Occipital lobe (tissue), 2 donors: ENCODE data around the gene FLRT1. TPM values are rescaled to one million over a fixed set of nuclear protein-coding genes. Genes with fewer than 3 reads are reported as not detected.
A peak's percentile ranks its signal among the peaks of the same experiment; 100 is the strongest.

Experiments
- DNase-seq: peaks from one replicate; lab custom pipeline; 2025; lab: John Stamatoyannopoulos, UW
- total RNA-seq: library from RNA; depleted of rRNA; stranded (reverse); fragments of >200 nt; gene quantifications from one replicate; pipeline ENCODE4 v1.2.3, GENCODE V29; 2014

The FLRT1 gene
- total RNA-seq, 1 donor from 2014 or later, result 5.0 TPM

GRCh38 chr11:64025205-64025604 lies 10.5 kb upstream of the FLRT1 start:
- no peak for DNase-seq

GRCh38 chr11:64026575-64027205 lies 9.0 kb upstream of the FLRT1 start:
- no peak for DNase-seq

- no peak for DNase-seq
Measured at GRCh38 chr11:64027651-64028397, 7.9 kb upstream of the FLRT1 start.

- no peak for DNase-seq
Measured at GRCh38 chr11:64028398-64029115, 7.2 kb upstream of the FLRT1 start.

GRCh38 chr11:64029773-64030172 lies 6.0 kb upstream of the FLRT1 start:
- DNase-seq, result no peak

GRCh38 chr11:64031001-64031400 lies 4.7 kb upstream of the FLRT1 start:
- no peak for DNase-seq

GRCh38 chr11:64032050-64032449 lies 3.7 kb upstream of the FLRT1 start:
- no peak for DNase-seq

- DNase-seq, result no peak
Measured at GRCh38 chr11:64034411-64034811, 1.3 kb upstream of the FLRT1 start.

GRCh38 chr11:64035081-64035524 lies 628 bp upstream of the FLRT1 start:
- DNase-seq, result no peak

GRCh38 chr11:64036087-64037026 lies 626 bp downstream of the FLRT1 start:
- DNase-seq, result peak; percentile 39

- DNase-seq, result peak; percentile 33
Measured at GRCh38 chr11:64037027-64037634, 1.4 kb downstream of the FLRT1 start.

- DNase-seq, result no peak
Measured at GRCh38 chr11:64038500-64038899, 2.8 kb downstream of the FLRT1 start.

GRCh38 chr11:64039012-64039665 lies 3.4 kb downstream of the FLRT1 start:
- no peak for DNase-seq

GRCh38 chr11:64040684-64041322 lies 5.1 kb downstream of the FLRT1 start:
- no peak for DNase-seq

GRCh38 chr11:64041846-64042245 lies 6.1 kb downstream of the FLRT1 start:
- no peak for DNase-seq

GRCh38 chr11:64042301-64042700 lies 6.6 kb downstream of the FLRT1 start:
- DNase-seq, result no peak

GRCh38 chr11:64043545-64043944 lies 7.8 kb downstream of the FLRT1 start:
- DNase-seq, result no peak

- no peak for DNase-seq
Measured at GRCh38 chr11:64044730-64045393, 9.1 kb downstream of the FLRT1 start.

- no peak for DNase-seq
Measured at GRCh38 chr11:64045700-64046099, 10.0 kb downstream of the FLRT1 start.
